Measurements from ENCODE around the gene CYB5RL. TPM values are rescaled to one million over a fixed set of nuclear protein-coding genes. Genes with fewer than 3 reads are reported as not detected.

CYB5RL gene
- total and polyA plus RNA-seq, 4 donors, result 2.2 to 9.0 (median 5.2) TPM

GRCh38 chr1:54241364-54241763 is 41.5 kb upstream of the CYB5RL start:
- TF ChIP-seq, protein P1, sequence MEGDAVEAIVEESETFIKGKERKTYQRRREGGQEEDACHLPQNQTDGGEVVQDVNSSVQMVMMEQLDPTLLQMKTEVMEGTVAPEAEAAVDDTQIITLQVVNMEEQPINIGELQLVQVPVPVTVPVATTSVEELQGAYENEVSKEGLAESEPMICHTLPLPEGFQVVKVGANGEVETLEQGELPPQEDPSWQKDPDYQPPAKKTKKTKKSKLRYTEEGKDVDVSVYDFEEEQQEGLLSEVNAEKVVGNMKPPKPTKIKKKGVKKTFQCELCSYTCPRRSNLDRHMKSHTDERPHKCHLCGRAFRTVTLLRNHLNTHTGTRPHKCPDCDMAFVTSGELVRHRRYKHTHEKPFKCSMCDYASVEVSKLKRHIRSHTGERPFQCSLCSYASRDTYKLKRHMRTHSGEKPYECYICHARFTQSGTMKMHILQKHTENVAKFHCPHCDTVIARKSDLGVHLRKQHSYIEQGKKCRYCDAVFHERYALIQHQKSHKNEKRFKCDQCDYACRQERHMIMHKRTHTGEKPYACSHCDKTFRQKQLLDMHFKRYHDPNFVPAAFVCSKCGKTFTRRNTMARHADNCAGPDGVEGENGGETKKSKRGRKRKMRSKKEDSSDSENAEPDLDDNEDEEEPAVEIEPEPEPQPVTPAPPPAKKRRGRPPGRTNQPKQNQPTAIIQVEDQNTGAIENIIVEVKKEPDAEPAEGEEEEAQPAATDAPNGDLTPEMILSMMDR (IDR thresholded peaks at IDR 0.05; ENCODE audit: control extremely low read depth, extremely low read depth), result no peak
- ATAC-seq (ENCODE audit: insufficient read depth, low FRiP score) (no peak), DNase-seq (no peak)
- Histone ChIP-seq H3K27me3 (ENCODE audit: control insufficient read depth in 3 of 3, insufficient read depth in 3 of 3, low read length in 2 of 3) (no peaks in the 10 kb centered on the region), H3K4me1 (ENCODE audit: control insufficient read depth in 5 of 5, insufficient read depth in 5 of 5, low read length in 5 of 5) (peaks cover 0 to 3% (median 0%) of the 10 kb centered on the region in 5 donors), H3K4me3 (no peak overlapping the region), H3K27ac (ENCODE audit: low read depth in 1 of 2, low read length in 1 of 2) (no peak overlapping the region), H3K9ac (ENCODE audit: insufficient read depth in 1 of 2, low read length in 2 of 2) (no peak overlapping the region), H3K36me3 (ENCODE audit: control insufficient read depth in 4 of 4, insufficient read depth in 4 of 4, low read length in 4 of 4) (peaks cover 6 to 40% (median 24%) of the 10 kb centered on the region in 4 donors), H3K9me3 (ENCODE audit: control insufficient read depth in 4 of 4, insufficient read depth in 3 of 4, low read length in 3 of 4) (no peaks in the 10 kb centered on the region)
- WGBS, 2 donors, result 85 to 86% methylated on average over 6 of the region's 6 CpGs

DNA sequence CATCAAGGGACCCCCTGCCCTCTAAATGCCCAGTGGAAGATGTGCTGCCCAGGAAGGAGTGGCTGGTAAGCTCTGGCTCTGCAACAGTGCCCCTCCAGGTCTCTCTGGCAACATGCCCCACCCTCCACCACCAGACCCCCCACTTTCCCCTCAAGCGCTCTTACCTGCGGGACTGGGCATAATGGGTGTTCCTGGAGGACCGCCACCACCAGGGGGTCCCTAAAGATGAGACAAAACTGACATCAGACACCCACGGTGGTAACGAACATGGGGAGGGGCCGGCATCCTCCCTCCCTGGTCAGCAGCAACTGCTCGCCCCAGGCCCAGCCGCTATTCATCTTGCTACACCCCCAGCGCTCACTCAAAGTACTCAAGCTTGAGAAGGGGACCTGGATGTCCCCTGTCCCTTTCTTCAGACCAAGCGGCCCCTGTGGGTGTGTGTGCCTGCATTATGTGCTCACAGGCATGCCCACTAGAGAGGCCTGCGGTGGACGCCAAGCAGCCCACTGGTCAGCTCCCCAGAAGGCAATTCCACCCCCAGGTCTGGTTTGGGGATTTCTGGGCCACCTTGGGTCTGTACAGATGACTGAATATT is 41.0 kb upstream of the CYB5RL start:
- no peak overlapping the region for H3K27ac ChIP-seq (ENCODE audit: low read depth in 1 of 2, low read length in 1 of 2)
- H3K9me3 ChIP-seq (ENCODE audit: control insufficient read depth in 4 of 4, insufficient read depth in 3 of 4, low read length in 3 of 4), result no peaks in the 10 kb centered on the region
- H3K27me3 ChIP-seq (ENCODE audit: control insufficient read depth in 3 of 3, insufficient read depth in 3 of 3, low read length in 2 of 3), result no peaks in the 10 kb centered on the region
- DNase-seq (no peak), ATAC-seq (ENCODE audit: insufficient read depth, low FRiP score) (no peak)
- H3K4me3 ChIP-seq, result no peak overlapping the region
- H3K4me1 ChIP-seq (ENCODE audit: control insufficient read depth in 5 of 5, insufficient read depth in 5 of 5, low read length in 5 of 5), result peaks cover 0 to 3% (median 0%) of the 10 kb centered on the region in 5 donors
- H3K36me3 ChIP-seq (ENCODE audit: control insufficient read depth in 4 of 4, insufficient read depth in 4 of 4, low read length in 4 of 4), result peaks cover 6 to 40% (median 23%) of the 10 kb centered on the region in 4 donors
- WGBS, 2 donors, result 95 to 96% methylated on average over 11 to 12 of the region's 12 CpGs
- TF ChIP-seq, protein P1 (IDR thresholded peaks at IDR 0.05; ENCODE audit: control extremely low read depth, extremely low read depth), result no peak
- H3K9ac ChIP-seq (ENCODE audit: insufficient read depth in 1 of 2, low read length in 2 of 2), result no peak overlapping the region

DNA sequence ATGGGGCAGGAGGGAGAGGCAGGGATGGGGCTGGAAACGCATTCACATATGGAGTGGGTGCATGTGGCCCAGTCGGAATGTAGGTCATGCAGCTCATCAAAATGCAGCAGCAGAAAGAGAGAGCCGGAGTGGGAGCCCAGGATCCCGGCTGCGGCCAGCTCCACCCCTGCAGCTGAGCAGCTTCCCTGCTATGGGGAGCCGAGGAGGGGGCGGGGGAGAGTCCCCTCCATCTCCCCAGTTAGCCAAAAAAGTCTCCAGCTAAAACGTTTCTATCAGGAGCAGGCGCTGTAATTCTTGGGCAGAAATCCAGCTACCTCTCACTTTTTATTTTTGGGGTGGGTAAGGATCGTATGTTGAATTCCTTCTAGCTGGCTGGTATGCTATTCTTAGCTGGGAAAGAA is 39.8 kb upstream of the CYB5RL start:
- ATAC-seq (ENCODE audit: insufficient read depth, low FRiP score), result no peak
- Histone ChIP-seq H3K9me3 (ENCODE audit: control insufficient read depth in 4 of 4, insufficient read depth in 3 of 4, low read length in 3 of 4) (no peaks in the 10 kb centered on the region), H3K4me1 (ENCODE audit: control insufficient read depth in 5 of 5, insufficient read depth in 5 of 5, low read length in 5 of 5) (no peaks in the 10 kb centered on the region), H3K4me3 (no peak overlapping the region), H3K27ac (ENCODE audit: low read depth in 1 of 2, low read length in 1 of 2) (no peak overlapping the region), H3K9ac (ENCODE audit: insufficient read depth in 1 of 2, low read length in 2 of 2) (no peak overlapping the region), H3K36me3 (ENCODE audit: control insufficient read depth in 4 of 4, insufficient read depth in 4 of 4, low read length in 4 of 4) (peaks cover 6 to 41% (median 20%) of the 10 kb centered on the region in 4 donors), H3K27me3 (ENCODE audit: control insufficient read depth in 3 of 3, insufficient read depth in 3 of 3, low read length in 2 of 3) (no peaks in the 10 kb centered on the region)
- peak in 1 of 3 donors; percentile 30 for DNase-seq
- TF ChIP-seq, protein P1 (IDR thresholded peaks at IDR 0.05; ENCODE audit: control extremely low read depth, extremely low read depth), result no peak
- WGBS, 2 donors, result 84 to 88% methylated on average over 10 of the region's 10 CpGs

- 73 to 83% methylated on average over 5 of the region's 5 CpGs for WGBS, 2 donors
- Histone ChIP-seq H3K36me3 (ENCODE audit: control insufficient read depth in 4 of 4, insufficient read depth in 4 of 4, low read length in 4 of 4) (peaks cover 6 to 41% (median 19%) of the 10 kb centered on the region in 4 donors), H3K27ac (ENCODE audit: low read depth in 1 of 2, low read length in 1 of 2) (no peak overlapping the region), H3K4me1 (ENCODE audit: control insufficient read depth in 5 of 5, insufficient read depth in 5 of 5, low read length in 5 of 5) (no peaks in the 10 kb centered on the region), H3K9me3 (ENCODE audit: control insufficient read depth in 4 of 4, insufficient read depth in 3 of 4, low read length in 3 of 4) (no peaks in the 10 kb centered on the region), H3K27me3 (ENCODE audit: control insufficient read depth in 3 of 3, insufficient read depth in 3 of 3, low read length in 2 of 3) (no peaks in the 10 kb centered on the region), H3K4me3 (no peak overlapping the region), H3K9ac (ENCODE audit: insufficient read depth in 1 of 2, low read length in 2 of 2) (no peak overlapping the region)
- no peak for ATAC-seq (ENCODE audit: insufficient read depth, low FRiP score)
- DNase-seq, result no peak
- TF ChIP-seq, protein P1 (IDR thresholded peaks at IDR 0.05; ENCODE audit: control extremely low read depth, extremely low read depth), result no peak
These were observed 39.2 kb upstream of the CYB5RL start for GRCh38 chr1:54239035-54239383.

Data from lung (tissue), 12 donors.